Colon (tissue), 2 donors: Measurements from ENCODE around the gene PTPRE.

Source experiments
- FAIRE-seq: peaks from 2 replicates; lab custom pipeline; 2012; peaks lifted over from hg19 to GRCh38; lab: Jason Lieb, UNC
- donor health status: control.
- donor health status: control.

PTPRE gene

DNA sequence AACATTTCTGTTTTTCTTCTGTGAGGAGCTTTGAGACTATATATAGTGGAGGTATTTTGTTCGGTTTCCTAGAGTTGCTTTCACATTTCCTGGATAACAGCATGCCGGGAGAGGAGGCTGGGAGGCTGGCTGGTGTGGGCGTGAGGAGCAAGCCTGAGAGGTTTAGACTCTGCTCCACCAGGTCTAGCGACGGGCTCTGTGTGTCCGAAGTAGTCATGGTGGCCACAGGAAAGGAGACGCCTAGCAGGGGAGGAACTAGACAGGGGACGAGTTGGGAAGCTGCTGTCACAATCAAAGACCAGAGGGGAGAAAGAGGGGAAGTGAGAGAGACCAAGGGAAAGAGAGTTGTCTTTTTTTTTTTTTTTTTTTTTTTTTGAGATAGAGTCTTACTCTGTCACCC lies 19.6 kb downstream of the PTPRE start:
- no peak for FAIRE-seq

DNA sequence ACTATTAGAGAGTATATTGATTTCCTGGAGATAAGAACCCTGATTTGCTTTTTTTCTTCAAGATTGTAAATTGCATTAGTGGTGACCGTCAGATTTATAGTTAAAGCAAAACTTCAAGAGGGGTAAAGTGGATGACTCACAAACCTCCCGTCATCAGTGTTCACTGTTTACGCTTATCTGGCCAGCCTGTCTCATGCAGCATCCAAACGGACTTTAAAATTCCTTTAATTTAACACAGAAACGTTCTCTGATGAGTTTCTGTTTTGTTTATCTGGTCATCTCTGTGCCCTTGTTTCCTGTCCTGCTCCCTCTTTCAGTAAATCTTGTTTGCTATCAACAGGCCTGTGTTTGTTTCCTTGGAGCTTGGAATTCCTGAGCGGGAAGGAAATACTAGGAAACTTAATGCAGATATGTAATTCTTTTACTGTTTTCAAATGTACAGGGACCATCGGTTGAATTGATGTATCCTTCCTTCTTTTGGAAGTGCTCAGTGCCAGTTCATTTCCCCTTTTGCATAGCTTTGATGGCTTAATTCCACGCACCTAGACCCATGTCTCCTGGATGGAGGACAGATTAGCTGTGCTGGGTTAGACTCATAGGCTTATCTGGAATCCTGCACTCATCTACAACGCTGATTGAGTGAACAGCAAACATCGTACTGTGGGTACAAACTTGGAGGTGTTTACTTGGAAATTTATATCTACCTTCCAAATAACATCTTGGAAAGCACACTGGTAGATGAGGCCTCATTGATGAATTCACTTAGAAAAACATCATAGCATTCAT lies 21.3 kb downstream of the PTPRE start:
- no peak for FAIRE-seq

DNA sequence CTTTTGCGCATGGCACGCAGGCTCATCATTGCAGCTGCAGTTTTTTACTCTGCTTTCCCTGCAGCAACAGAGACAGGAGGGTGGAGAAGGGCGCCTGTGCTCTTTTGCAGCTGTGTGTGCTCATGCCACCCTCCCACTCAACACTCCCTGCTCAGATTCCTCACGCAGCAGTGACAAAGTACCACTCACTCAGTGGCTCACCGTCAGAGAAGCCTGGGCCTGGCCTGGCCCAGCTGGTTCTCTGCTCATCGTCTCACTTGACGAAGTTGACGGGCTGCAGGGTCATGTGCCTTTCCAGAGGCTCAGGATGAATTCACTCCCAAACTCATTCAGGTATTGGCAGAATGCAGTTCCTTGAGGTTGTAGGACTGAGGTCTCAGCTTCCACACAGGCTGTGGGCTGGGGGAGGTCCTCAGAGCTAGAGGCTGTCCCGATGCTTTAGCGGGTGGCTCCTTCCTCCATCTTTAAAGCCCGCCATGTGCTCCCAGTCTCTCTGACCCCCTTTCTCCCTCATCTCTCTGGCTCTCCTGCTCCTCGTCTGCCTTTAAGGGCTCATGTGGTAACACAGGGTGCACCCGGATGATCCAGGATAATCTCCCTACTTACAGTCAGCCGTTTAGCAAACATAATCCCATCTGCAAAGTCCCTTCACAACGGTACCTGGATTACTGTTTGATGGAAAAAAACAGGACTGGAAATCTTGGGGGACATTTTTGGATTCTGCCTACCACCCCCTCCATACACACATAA lies 25.8 kb downstream of the PTPRE start:
- FAIRE-seq: no peak

DNA sequence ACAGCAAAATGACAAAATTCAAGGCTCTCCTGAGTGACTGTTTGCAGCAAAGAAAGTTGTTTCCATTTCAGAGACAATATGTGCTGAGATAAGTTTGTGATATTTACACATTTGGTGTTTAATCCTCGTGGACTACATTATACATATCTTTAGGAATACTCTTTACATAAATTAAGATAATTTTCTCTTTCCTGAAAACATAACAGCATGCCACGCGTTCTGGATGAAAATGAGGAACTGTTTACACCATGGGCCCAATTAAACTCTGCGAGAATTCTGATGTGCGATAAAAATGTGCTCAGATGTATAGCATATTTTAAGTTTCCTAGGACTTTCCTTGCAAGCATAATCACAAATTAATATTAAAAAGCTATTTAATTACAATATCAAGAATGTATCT lies 26.4 kb downstream of the PTPRE start:
- FAIRE-seq: no peak

DNA sequence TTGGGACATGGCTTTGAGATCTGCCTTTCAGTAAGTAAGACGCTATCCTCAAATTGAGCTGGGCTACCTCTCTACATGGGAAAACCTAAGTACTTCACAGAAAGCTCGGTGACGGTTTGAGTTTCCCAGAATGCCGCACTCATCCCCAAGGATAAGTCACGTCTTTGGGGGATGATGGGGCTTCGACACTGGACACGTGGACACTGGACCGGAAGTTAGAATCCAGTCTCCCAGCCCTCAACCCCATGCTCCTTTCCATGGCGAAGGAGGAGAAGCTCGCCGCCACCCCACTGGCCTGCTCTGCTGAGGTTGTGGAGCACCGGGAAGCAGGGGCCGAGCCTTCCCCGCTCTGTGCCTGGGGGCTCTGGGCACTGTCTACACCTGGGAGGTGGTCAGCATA lies 27.5 kb downstream of the PTPRE start:
- no peak for FAIRE-seq

DNA sequence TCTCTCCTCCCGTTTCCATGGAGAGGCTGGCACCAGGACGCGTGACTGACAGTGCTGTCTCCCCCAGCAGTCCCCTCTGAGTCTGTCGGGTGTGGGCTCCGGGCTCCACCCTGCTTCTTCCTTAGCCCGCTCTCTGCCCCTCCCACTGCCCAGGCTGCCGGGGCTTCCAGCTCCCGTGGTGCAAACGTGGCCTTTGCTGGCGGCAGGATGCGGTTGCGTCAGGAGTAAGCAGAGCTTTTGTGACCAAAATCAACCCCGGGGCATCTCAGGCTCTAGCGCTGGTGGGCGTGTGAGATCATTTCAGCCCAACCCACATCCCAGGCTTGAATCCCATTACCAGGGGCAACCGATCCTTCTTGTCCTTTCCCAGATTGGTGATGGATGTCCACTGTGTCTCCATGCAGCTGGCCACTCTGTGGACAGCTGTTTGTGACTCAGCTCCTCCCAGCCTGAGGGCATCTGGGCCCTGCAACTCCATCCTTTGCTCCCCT lies 28.2 kb downstream of the PTPRE start:
- no peak for FAIRE-seq

DNA sequence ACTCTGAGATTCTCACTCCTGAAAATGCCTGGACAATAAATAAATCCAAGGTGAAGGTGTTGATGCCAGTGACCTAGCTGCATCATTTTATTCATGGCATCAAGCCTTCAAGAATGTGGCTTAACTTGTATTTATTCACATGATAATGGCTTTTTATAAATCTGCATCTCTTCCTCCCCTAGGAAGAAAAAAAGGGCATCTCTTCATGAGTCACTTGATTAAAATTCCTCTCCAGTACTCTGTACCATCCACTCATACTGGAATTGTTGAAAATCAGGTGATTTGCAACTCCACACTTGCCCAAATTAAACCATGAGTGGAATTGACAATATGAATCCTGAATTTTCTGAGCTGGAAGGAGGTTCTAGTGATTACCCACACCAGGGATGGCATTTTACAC lies 30.2 kb downstream of the PTPRE start:
- no peak for FAIRE-seq

DNA sequence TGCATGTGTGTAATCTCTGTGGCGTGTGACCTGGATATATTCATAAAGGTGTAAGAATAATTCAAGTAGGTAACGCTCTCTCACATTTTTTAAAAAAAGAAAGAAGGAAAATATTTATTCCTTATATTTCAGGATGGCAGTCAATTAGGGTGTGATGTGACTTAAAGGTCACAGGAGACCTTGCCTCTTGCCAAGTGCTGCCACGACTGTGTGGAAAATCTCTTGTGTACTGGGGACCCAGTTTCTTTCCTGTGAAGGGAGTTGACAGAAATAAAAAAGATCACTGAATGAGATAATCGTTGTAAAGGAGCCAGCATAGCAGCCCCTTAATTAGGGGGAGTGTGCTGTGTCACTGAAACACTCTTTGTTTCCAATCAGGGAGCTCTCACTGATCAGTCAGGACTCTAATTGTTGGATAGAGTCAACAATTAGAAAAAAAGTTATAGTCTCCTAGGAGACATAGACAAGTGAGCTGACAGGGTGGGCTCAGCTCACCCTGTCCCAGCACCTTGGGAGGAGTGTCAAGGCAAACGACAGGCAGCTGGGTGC lies 31.1 kb downstream of the PTPRE start:
- no peak for FAIRE-seq

DNA sequence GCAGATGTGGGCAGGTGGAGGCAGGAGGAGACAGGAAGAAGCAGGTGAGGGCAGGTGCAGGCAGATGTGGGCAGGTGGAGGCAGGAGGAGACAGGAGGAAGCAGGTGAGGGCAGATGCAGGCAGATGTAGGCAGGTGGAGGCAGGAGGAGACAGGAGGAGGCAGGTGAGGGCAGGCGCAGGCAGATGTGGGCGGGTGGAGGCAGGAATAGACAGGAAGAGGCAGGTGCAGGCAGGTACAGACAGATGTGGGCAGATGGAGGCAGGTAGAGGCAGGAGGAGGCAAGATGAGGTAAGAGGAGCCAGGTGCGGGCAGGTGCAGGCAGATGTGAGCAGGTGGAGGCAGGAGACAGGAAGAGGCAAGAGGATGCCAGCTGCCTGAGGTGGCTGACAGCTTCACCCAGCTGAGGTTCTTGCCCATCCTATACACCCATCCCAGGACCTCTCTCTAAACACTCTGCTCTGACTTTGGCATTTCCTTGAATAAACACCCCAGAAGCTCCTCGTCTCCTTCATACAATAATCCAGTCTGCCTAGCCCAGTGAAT lies 33.0 kb downstream of the PTPRE start:
- FAIRE-seq: no peak

DNA sequence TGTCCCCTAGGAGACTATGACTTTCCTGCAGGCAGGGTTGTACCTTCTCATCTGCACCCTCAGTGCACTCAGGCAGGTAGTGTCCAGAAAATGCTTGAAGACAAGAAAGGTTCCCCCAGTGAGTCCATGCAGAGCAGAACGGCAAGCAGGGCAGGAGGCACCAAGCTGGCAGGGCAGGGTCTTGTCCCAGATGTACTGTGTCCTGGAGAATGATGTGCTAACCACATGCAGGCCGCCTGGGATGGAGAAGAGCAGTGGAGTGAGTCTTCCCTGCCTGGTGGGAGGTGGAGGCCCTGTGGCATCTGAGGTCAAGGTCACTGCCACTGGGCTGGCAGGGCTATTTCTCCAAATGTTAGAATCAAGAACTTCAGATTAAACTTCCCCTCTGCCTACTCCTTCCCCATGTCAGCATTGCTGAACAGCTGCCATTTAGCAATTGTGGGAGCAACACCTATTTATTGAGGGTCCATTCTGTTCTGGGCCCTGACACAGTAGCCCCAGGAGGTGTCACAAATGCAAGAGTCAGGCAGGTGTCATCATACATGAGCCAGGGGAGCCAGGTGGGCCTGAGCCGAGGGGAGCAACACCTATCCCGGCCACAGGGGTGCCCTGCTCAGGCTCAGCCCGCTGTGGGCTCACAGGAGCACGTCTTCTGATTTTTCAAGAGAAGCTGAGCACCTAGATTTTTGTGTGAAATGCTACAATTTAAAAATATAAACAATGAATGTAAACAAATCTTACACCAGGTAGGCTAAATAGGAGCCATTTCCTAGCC lies 34.1 kb downstream of the PTPRE start:
- no peak for FAIRE-seq

DNA sequence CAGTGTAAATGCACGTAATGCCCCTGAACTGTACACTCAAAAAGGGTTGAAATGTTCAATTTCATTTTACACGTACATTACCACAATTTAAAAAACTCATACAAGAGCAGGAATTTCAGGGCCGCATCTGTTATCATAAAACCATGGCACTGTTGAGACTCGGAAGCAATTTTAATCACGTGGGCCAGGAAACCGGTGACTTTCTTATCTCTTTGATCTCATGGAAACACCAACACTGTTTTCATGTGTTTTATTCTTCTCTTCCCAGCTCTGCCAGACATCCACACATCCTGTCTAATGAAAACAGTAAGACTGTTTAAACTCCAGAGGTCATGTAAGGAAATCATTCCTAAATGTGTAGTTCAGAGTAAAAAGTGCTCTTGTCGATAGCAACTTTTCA lies 35.9 kb downstream of the PTPRE start:
- FAIRE-seq: no peak

DNA sequence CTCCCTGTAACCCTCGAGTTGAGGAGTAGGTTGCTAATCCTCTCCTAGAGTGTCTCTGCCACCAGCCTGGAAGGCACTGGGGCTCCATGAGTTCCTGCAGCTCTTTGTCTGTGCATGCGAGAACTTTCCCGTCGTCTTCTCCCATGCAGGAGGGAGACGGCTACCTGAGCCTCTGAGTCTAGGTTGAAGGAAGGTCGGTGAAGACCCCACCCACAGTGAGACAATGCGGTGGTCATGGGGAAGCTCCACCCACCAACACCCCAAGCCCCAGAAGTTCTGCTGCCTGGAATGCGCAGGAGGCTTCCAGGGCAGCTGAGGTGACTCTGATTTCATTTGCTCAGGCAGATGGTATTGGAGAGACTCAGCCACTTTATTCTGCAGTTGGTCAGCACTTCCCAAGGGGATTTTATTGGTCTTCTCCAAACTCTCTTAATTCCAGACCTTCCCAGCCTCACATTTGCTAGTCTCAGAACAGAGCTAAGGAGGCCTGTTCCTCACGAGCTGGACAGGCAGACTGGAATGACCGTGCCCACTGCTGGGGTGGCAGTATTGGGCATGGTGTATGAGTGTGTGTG lies 36.5 kb downstream of the PTPRE start:
- no peak for FAIRE-seq

DNA sequence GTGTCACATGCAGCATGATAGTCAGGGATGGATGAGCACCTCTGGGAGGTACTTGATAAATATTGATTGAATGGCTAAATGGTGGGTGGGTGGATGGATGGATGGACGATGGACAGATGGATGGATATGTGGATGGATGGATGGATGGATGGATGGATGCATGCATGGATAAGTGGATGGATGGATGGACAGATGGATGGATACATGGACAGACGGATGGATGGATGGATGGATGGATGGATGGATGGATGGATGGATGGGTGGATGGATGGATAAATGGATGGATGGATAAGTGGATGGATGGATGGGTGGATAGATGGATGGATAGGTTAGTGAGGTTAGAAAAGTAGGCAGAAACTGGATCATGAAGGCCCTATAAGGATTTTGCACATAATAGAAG lies 37.4 kb downstream of the PTPRE start:
- no peak for FAIRE-seq

DNA sequence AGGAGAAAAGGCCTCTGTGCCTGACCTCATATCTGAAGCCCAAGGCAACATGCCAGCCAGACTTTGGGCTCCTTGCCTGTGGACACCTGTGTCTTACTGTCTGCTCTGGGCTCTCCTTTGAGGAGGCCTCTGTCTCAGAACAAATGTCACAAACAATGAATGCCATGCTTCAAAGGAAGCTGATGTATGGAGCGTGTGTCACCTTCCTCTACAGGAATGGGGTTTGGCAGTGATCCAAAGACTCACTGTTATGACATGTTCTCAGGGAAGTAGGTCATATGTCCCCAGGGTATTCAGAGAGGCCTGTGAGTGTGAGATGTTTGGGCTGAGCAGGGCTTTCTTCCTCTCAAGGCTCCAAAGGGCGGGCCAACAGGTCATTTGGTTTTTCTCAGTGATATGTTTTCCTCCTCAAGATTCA lies 38.4 kb downstream of the PTPRE start:
- no peak for FAIRE-seq

DNA sequence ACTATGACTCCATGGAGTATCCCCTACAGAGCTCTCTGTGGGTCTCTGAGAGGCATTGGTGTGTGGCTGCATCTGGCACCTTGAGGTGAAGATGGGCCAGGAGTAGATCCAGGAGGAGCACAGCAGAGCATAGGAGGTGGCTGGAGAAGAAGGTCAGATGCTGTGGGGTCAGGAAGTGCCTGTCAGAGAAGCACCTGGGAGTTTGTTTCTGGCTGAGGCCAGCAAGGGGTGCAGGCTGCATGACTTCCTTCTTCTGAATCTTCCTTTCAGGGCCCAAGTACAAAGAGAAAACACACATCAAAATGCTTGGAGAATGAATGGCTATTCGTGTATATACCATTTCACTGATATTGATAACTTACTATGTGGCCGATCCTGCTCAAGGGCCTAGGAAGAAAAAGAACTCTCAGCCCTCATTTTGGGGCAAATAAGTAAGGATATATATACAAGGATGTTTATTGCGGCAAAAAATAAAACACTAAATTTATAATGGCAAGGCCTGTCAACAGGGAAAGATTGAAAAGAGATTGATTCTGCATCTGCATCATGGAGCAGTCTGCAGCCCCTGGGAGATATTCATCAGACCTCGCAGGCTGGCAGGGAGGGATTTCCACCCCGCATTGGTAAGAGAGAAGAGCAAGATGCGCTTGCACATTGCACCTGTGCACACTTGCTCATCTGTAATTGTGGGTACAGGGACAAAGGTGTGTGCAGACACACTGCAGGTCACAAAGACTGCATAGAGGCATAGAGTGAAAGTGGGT lies 39.2 kb downstream of the PTPRE start:
- no peak for FAIRE-seq

DNA sequence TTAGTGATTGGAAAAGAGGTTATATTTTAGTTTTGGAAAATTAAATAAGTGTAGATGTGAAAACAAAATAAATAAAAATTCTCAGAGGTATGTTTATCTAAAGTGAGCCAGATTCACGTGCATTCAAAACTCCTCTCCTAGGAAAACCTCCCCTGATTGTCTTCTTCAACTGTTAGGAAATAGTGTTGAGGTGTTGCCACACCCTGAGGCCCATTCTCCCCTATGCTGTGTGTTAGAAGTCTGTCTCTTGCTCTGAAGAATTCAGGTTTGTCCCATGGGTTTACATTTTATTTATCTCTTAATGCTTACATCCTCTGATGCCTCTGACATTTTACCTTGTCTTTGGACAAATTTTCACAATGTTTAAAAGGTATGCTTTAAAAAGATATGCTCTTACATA lies 40.3 kb downstream of the PTPRE start:
- FAIRE-seq: no peak

DNA sequence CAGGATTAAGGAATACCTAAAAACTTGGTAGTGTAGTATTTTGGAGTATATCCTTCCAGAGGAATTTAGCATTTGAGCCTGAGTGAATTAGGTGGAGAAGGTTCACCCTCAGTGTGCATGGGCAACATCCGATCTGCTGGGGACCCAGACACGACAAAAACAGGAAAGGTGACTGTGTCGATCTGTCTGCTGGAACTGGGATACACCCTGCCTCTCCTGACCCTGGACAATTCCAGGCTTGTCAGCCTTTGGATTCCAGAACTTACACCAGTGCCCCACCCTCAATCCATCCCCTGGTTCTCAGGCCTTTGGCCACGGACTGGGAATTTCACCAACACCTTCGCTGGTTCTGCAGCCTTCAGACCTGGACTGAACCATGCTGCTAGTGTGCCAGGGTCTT lies 41.9 kb downstream of the PTPRE start:
- no peak for FAIRE-seq

DNA sequence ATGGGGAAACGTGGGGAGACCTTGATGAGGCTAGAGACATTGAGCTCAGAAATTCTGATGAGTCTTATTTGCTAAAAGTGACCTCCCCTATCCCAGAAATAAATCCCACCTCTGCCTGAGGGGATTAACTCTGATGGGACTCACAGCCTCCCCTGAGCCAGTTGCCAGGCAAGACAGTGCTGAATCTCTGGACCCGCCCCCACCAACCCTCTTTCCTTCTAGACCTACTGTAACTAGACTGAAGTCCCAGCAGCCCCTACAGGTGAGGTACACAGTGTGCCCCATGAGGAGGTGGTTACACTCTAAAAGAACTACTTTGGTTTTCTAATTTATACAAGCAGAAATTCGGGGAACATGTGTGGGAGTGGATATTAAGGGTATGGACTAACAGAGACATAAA lies 42.9 kb downstream of the PTPRE start:
- FAIRE-seq: no peak

DNA sequence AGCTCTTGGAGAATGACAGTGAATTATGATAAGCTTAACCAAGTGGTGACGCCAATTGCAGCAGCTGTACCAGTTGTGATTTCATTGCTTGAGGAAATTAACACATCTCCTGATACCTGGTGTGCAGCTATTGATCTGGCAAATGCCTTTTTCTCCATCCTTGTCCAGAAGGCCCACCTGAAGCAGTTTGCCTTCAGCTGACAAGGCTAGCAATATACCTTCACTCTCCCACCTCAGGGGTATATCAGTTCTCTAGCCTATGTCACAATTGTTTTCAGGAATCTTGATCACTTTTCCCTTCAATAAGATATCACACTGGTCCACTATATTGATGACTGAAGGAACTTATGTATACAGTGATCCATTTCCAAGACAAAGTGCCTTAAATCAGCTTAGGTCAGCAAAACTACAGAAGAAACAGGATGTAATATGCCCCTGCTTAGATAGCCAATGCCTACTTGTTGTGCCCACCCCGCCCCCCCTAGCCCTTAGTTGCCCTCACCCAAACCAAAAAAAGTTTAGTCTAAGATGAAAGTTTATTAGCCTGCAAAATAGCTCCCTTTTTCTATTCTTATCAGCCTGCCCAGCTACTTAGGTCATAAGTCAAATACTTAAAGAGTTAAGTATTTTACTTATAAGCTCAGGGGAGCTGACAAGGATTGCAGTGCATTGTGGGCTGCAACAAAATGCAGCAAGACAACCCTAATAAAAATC lies 45.1 kb downstream of the PTPRE start:
- FAIRE-seq: no peak

DNA sequence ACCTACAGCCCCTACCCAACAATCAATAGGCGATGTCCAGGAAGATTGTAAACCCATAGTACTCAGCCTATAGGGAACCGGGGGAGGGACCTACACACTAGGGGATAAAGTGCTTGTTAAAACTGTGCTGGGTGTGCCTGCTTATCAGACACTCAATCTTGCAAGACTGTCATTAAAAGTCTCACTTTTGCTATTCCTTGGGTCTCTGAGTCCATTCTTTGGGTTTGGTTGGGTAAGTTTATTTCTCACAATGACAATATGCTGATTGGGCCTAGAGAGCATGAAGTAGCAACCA lies 45.6 kb downstream of the PTPRE start:
- no peak for FAIRE-seq

DNA sequence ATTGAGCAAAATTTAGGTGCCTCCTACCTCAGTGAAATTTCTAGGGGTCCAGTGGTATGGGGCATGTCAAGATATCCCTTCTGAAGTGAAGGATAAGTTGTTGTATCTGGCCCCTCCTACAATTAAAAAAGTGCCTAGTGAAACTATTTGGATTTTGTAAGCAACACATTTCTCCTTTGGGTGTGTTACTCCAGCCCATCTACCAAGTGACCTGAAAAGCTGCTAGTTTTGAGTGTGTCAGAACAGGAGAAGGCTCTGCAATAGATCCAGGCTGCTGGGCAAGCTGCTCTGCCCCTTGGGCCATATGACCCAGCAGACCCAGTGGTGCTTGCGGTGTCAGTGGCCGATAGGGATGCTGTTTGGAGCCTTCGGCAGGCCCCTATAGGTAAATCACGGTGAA lies 46.0 kb downstream of the PTPRE start:
- no peak for FAIRE-seq
